Right atrium auricular region (tissue), 2 donors: ENCODE results near the gene TIPARP. TPM values are rescaled to one million over a fixed set of nuclear protein-coding genes. Genes with fewer than 3 reads are reported as not detected.
"Not testable (repeated sequence)": the region's sequence is repeated elsewhere in the genome, so short reads cannot be mapped to it uniquely, and the experiment has no call there.

Experiments used
- DNase-seq: peaks from one replicate; pipeline ENCODE4 v3.0.0-alpha.2; 2019; ENCODE audit warnings: low spot score
- H3K27ac ChIP-seq, 2 donors: fragments of 200-600 bp; sonication (generic); 1 replicate in 1 of 2; 2 replicates in 1 of 2; pipeline ENCODE4 v1.5.1; 2016 to 2019
- H3K27me3 ChIP-seq, 2 donors: fragments of 200-600 bp; sonication (generic); one replicate each; pipeline versions ENCODE4 v1.5.1 to v1.6.0; 2017 to 2019
- H3K36me3 ChIP-seq: fragments of 200-600 bp; sonication (generic); one replicate; pipeline ENCODE4 v1.5.1; 2016
- H3K4me1 ChIP-seq, 2 donors: fragments of 200-600 bp; sonication (generic); one replicate each; pipeline versions ENCODE4 v1.5.1 to v1.6.0; 2017 to 2019
- H3K4me3 ChIP-seq, 2 donors: fragments of 200-600 bp; sonication (generic); 1 replicate in 1 of 2; 2 replicates in 1 of 2; pipeline ENCODE4 v1.5.1; 2017 to 2019; ENCODE audit warnings: mild to moderate bottlenecking in 1 of 2, moderate library complexity in 1 of 2
- H3K9me3 ChIP-seq, 2 donors: fragments of 200-600 bp; sonication (generic); one replicate each; pipeline ENCODE4 v1.5.1; 2019
- CTCF ChIP-seq, 2 donors: fragments of 200-600 bp; sonication (generic); IDR thresholded peaks; one replicate each; pipeline ENCODE4 v1.5.1; 2019; ENCODE audit warnings: antibody characterized with exemption in 2 of 2
- total RNA-seq, 2 donors: library from RNA; depleted of rRNA; stranded (reverse); fragments of >200 nt; gene quantifications; one replicate each; pipeline ENCODE4 v1.1.0, GENCODE V29; 2016

TIPARP gene
- total RNA-seq, 2 donors from 2014 or later: 39.9 to 47.2 TPM

- Histone ChIP-seq H3K36me3 (peaks cover 31% of the 10 kb centered on the region), H3K9me3 (no peaks in the 10 kb centered on the region), H3K27ac (no peak overlapping the region), H3K4me1 (no peaks in the 10 kb centered on the region), H3K4me3 (no peak overlapping the region), H3K27me3 (no peaks in the 10 kb centered on the region)
- no peak for DNase-seq
- TF ChIP-seq CTCF (IDR thresholded peaks at IDR 0.05): no peak
Observed at GRCh38 chr3:156710429-156710828, 36.0 kb downstream of the TIPARP start.

- Histone ChIP-seq H3K36me3 (peaks cover 25% of the 10 kb centered on the region), H3K4me1 (no peaks in the 10 kb centered on the region), H3K27ac (no peak overlapping the region), H3K9me3 (no peaks in the 10 kb centered on the region), H3K4me3 (no peak overlapping the region), H3K27me3 (no peaks in the 10 kb centered on the region)
- no peak for TF ChIP-seq CTCF (IDR thresholded peaks at IDR 0.05)
- no peak for DNase-seq
Observed at GRCh38 chr3:156711113-156711512, 36.7 kb downstream of the TIPARP start.

- H3K9me3 ChIP-seq, H3K27ac ChIP-seq, DNase-seq, H3K4me1 ChIP-seq, H3K27me3 ChIP-seq, H3K4me3 ChIP-seq: not testable (repeated sequence)
- peaks cover 19% of the 10 kb centered on the region for H3K36me3 ChIP-seq
Observed at GRCh38 chr3:156711944-156712343, 37.6 kb downstream of the TIPARP start.

- TF ChIP-seq CTCF (IDR thresholded peaks at IDR 0.05): no peak
- Histone ChIP-seq H3K9me3 (no peaks in the 10 kb centered on the region), H3K27me3 (no peaks in the 10 kb centered on the region), H3K36me3 (no peaks in the 10 kb centered on the region), H3K4me1 (no peaks in the 10 kb centered on the region), H3K4me3 (no peak overlapping the region), H3K27ac (no peak overlapping the region)
- DNase-seq: no peak
Observed at GRCh38 chr3:156716105-156716862, 41.9 kb downstream of the TIPARP start.

- H3K4me3 ChIP-seq: no peak overlapping the region
- no peak overlapping the region for H3K27ac ChIP-seq
- no peak for DNase-seq
- no peaks in the 10 kb centered on the region for H3K27me3 ChIP-seq
- TF ChIP-seq CTCF (IDR thresholded peaks at IDR 0.05): no peak
- H3K9me3 ChIP-seq: no peaks in the 10 kb centered on the region
- H3K36me3 ChIP-seq: no peaks in the 10 kb centered on the region
- peaks cover 0 to 14% of the 10 kb centered on the region in 2 donors for H3K4me1 ChIP-seq
Observed at GRCh38 chr3:156718622-156719306, 44.4 kb downstream of the TIPARP start.

- no peak overlapping the region for H3K27ac ChIP-seq
- H3K9me3 ChIP-seq: no peaks in the 10 kb centered on the region
- H3K4me1 ChIP-seq: peaks cover 0 to 14% of the 10 kb centered on the region in 2 donors
- no peak for TF ChIP-seq CTCF (IDR thresholded peaks at IDR 0.05)
- H3K4me3 ChIP-seq: no peak overlapping the region
- no peak for DNase-seq
- H3K27me3 ChIP-seq: no peaks in the 10 kb centered on the region
- H3K36me3 ChIP-seq: no peaks in the 10 kb centered on the region
Observed at GRCh38 chr3:156720826-156721225, 46.4 kb downstream of the TIPARP start.
